ENCODE results near the gene TPP2. TPM values are rescaled to one million over a fixed set of nuclear protein-coding genes. Genes with fewer than 3 reads are reported as not detected.

The TPP2 gene
- polyA plus RNA-seq (2013): 94.2 TPM

DNA sequence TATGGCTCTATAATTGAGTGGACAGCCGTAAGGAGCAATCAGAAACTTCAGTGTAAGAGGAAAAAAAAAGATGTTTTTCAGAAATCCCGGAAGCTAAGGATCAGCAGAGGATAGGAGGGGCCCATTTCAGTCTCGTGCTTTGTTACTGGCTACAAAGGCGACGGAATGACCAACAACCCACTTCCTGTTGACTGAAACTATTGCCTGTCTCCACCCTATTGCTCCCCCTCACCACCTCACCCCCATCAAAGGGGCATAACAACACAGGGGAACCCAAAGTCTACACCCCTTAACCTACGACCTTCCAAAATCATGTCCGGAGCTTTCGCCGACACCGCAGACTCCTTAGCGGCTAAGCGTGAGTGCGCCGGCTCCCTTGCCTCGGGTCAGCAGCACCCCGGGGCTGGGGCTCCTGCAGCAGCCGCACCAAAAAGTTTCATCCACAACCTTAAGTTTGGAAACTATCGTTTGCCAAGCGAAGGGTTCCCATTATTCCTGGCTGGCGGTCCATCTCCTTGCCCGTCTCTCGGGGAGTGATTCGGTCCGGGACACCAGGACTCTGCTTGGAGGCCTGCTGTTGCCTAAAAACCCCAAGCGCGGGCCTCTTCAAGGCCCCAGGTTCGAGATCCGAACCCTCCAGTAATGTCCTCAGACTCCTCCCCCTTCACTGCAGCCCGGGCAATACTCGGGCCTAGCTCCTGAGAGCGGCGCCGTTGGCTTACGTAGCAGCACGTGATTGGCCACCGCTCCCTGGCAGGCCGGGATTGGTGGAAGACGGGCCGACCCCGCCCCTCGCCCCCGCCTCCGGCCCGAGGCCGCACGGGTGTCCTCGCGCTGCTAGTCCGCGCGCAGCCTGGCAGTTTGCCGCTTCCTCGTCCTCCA is at the start of gene TPP2:
TSS of gene TPP2 (plus strand) at position 840 of the 882 bp plus-strand sequence. CDS start 53 bp downstream, outside the sequence.
- Histone ChIP-seq H3K4me1 (ENCODE audit: control extremely low read depth in 1 of 4, control insufficient read depth in 4 of 4, insufficient read depth in 4 of 4, low read length in 3 of 4) (peaks cover 39 to 62% (median 48%) of the 10 kb centered on the region in 4 experiments), H3K9me3 (ENCODE audit: control extremely low read depth in 1 of 5, control insufficient read depth in 4 of 5, insufficient read depth in 2 of 5, low read depth in 1 of 5, low read length in 4 of 5) (no peaks in the 10 kb centered on the region), H3K36me3 (ENCODE audit: control insufficient read depth in 4 of 4, insufficient read depth in 4 of 4, low read length in 3 of 4) (peaks cover 0 to 14% (median 2%) of the 10 kb centered on the region in 4 experiments), H3K27me3 (replicated peaks in 2 of 5; ENCODE audit: control insufficient read depth in 4 of 5, insufficient read depth in 5 of 5, low read length in 4 of 5) (no peaks in the 10 kb centered on the region), H3K27ac (ENCODE audit: insufficient read depth in 1 of 2, low read depth in 1 of 2, low read length in 2 of 2, poor library complexity in 1 of 2, severe bottlenecking in 2 of 2) (peak within 1 kb of the TSS; percentile 98 to 99), H3K4me3 (ENCODE audit: control insufficient read depth in 1 of 7, extremely low read depth in 1 of 7, insufficient read depth in 4 of 7, low read depth in 2 of 7, low read length in 6 of 7) (peak within 1 kb of the TSS; percentile 87 to 98 (median 94))
- DNase-seq: peak; percentile 98 to 99 (median 99)
- ChIA-PET POLR2A (interaction anchor here (0.5 to 3.1 kb wide), 7 partner anchors 10 to 258 kb away, joined by 3 to 22 read pairs (median 6); partner anchors contain the start of gene ERCC5), CTCF (interaction anchor here (0.8 to 4.9 kb wide), 8 partner anchors 8 to 252 kb away, joined by 3 to 34 read pairs (median 4); no protein-coding TSS in a partner anchor)
- 0% methylated on average over 43 of the region's 53 CpGs for WGBS (ENCODE audit: insufficient coverage)

DNA sequence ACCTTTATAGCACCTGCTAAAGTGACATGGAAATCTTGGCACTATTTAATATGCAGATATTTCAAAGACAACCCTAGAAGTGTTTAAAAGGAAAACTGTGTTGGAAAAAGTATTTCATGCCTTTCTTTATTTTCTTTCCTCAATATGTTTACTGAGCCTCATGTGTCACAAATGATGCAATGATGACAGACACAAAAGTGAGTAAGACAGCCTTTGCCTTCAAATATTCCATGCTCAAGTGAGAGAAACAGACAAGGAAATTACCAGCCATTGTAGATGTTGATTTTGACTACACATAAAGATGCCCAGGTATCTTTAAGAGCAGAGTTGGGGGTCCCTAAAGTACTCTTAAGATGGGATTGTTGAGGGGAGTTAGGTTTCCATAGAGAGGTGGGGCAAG is 48.0 kb upstream of the TPP2 start:
- no peak for DNase-seq
- POLR2A ChIA-PET: no interaction called here

DNA sequence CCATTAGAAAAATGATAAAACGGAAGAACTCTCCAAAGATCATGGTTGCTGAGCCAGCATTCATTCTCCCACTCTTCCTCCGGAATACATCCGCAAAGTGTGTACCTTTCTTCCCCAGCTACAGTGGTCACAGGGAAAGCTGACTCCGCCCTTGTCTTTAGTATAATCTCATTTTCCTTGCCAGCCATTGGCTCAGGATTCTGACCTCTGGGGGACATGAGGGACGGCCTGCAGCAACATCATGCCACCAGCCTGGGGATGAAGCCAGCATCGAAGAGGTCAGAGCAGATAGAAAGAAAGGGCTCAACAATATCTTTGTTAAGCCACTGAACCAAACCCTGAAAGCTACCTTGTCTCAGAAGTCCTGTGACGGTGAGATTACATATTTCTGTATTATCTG is 46.3 kb upstream of the TPP2 start:
- H3K27ac ChIP-seq (ENCODE audit: insufficient read depth in 1 of 2, low read depth in 1 of 2, low read length in 2 of 2, poor library complexity in 1 of 2, severe bottlenecking in 2 of 2): no peak overlapping the region
- no peak for DNase-seq
- CTCF ChIA-PET: no interaction called here
- H3K4me1 ChIP-seq (ENCODE audit: control extremely low read depth in 1 of 4, control insufficient read depth in 4 of 4, insufficient read depth in 4 of 4, low read length in 3 of 4): no peaks in the 10 kb centered on the region
- H3K36me3 ChIP-seq (ENCODE audit: control insufficient read depth in 4 of 4, insufficient read depth in 4 of 4, low read length in 3 of 4): no peaks in the 10 kb centered on the region
- peaks cover 0 to 2% (median 0%) of the 10 kb centered on the region in 5 experiments for H3K27me3 ChIP-seq (replicated peaks in 2 of 5; ENCODE audit: control insufficient read depth in 4 of 5, insufficient read depth in 5 of 5, low read length in 4 of 5)
- 96% methylated on average over 7 of the region's 7 CpGs for WGBS (ENCODE audit: insufficient coverage)
- POLR2A ChIA-PET: no interaction called here
- no peaks in the 10 kb centered on the region for H3K9me3 ChIP-seq (ENCODE audit: control extremely low read depth in 1 of 5, control insufficient read depth in 4 of 5, insufficient read depth in 2 of 5, low read depth in 1 of 5, low read length in 4 of 5)
- H3K4me3 ChIP-seq (ENCODE audit: control insufficient read depth in 1 of 7, extremely low read depth in 1 of 7, insufficient read depth in 4 of 7, low read depth in 2 of 7, low read length in 6 of 7): no peak overlapping the region

More for the DNA sequence above, 48.0 kb upstream of the TPP2 start:
- Histone ChIP-seq H3K9me3 (ENCODE audit: control extremely low read depth in 1 of 5, control insufficient read depth in 4 of 5, insufficient read depth in 2 of 5, low read depth in 1 of 5, low read length in 4 of 5) (peaks cover 0 to 1% (median 0%) of the 10 kb centered on the region in 5 experiments), H3K36me3 (ENCODE audit: control insufficient read depth in 4 of 4, insufficient read depth in 4 of 4, low read length in 3 of 4) (no peaks in the 10 kb centered on the region), H3K27me3 (replicated peaks in 2 of 5; ENCODE audit: control insufficient read depth in 4 of 5, insufficient read depth in 5 of 5, low read length in 4 of 5) (peaks cover 0 to 2% (median 0%) of the 10 kb centered on the region in 5 experiments), H3K4me1 (ENCODE audit: control extremely low read depth in 1 of 4, control insufficient read depth in 4 of 4, insufficient read depth in 4 of 4, low read length in 3 of 4) (no peaks in the 10 kb centered on the region), H3K27ac (ENCODE audit: insufficient read depth in 1 of 2, low read depth in 1 of 2, low read length in 2 of 2, poor library complexity in 1 of 2, severe bottlenecking in 2 of 2) (no peak overlapping the region), H3K4me3 (ENCODE audit: control insufficient read depth in 1 of 7, extremely low read depth in 1 of 7, insufficient read depth in 4 of 7, low read depth in 2 of 7, low read length in 6 of 7) (no peak overlapping the region)
- CTCF ChIA-PET: no interaction called here

DNA sequence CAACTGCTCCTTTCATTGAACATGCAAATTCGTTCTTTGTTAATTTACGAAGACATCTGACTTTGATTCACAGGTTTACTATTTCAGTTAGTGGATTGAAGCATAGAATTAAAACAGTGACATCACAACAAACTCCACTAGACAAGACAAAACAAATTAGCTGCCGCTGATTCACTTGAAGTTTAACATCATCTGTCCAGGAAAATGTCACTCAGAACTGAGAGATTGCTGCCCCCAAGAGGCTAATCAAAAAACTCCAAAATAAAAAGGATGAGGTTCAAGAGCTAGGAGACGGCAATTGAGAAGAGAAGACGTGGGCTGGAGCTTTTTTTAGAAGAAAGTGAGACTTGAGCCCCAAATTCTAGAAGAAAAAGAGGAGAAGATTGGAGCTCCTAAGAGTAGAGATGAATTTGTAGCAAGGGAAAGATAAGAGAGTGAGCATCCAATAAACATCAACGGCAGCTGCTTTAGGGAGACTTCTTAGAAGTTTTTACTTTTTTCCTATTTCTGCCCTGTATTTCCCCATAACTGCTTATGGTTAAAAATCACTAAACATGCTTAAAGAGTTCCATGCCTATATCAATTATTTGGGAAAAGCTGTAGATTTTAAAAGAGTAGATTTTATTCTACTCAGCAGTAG is 40.8 kb upstream of the TPP2 start:
- 4% methylated on average over 3 of the region's 6 CpGs for WGBS (ENCODE audit: insufficient coverage)
- H3K9me3 ChIP-seq (ENCODE audit: control extremely low read depth in 1 of 5, control insufficient read depth in 4 of 5, insufficient read depth in 2 of 5, low read depth in 1 of 5, low read length in 4 of 5): no peaks in the 10 kb centered on the region
- H3K4me3 ChIP-seq (ENCODE audit: control insufficient read depth in 1 of 7, extremely low read depth in 1 of 7, insufficient read depth in 4 of 7, low read depth in 2 of 7, low read length in 6 of 7): no peak overlapping the region
- DNase-seq: peak; percentile 27 to 50 (median 46)
- no peaks in the 10 kb centered on the region for H3K4me1 ChIP-seq (ENCODE audit: control extremely low read depth in 1 of 4, control insufficient read depth in 4 of 4, insufficient read depth in 4 of 4, low read length in 3 of 4)
- H3K36me3 ChIP-seq (ENCODE audit: control insufficient read depth in 4 of 4, insufficient read depth in 4 of 4, low read length in 3 of 4): no peaks in the 10 kb centered on the region
- H3K27ac ChIP-seq (ENCODE audit: insufficient read depth in 1 of 2, low read depth in 1 of 2, low read length in 2 of 2, poor library complexity in 1 of 2, severe bottlenecking in 2 of 2): no peak overlapping the region
- ChIA-PET CTCF (interaction anchor here (1.0 to 4.8 kb wide), 10 partner anchors 8 to 1411 kb away, joined by 3 to 23 read pairs (median 4); no protein-coding TSS in a partner anchor), POLR2A (no interaction called here)
- H3K27me3 ChIP-seq (replicated peaks in 2 of 5; ENCODE audit: control insufficient read depth in 4 of 5, insufficient read depth in 5 of 5, low read length in 4 of 5): no peaks in the 10 kb centered on the region

DNA sequence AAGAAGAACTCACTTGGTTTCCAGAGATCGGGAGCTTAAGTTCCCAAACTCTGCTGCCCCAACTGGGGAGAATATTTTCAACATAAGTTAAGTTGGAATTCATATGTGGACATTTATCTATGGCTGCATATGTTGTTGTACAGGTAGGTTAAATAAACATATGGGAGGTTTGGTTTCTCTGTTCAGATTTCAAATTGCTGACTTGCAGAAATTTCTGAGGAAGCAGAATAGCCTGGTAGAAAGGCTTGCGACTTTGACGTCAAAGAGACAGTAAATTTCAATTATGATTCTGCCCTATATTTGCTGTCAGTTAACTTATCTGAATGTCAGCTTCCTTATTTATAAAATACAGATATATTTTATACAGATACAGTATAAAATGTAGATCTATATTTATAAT is 40.0 kb upstream of the TPP2 start:
- Histone ChIP-seq H3K27ac (ENCODE audit: insufficient read depth in 1 of 2, low read depth in 1 of 2, low read length in 2 of 2, poor library complexity in 1 of 2, severe bottlenecking in 2 of 2) (no peak overlapping the region), H3K4me1 (ENCODE audit: control extremely low read depth in 1 of 4, control insufficient read depth in 4 of 4, insufficient read depth in 4 of 4, low read length in 3 of 4) (no peaks in the 10 kb centered on the region), H3K9me3 (ENCODE audit: control extremely low read depth in 1 of 5, control insufficient read depth in 4 of 5, insufficient read depth in 2 of 5, low read depth in 1 of 5, low read length in 4 of 5) (no peaks in the 10 kb centered on the region), H3K27me3 (replicated peaks in 2 of 5; ENCODE audit: control insufficient read depth in 4 of 5, insufficient read depth in 5 of 5, low read length in 4 of 5) (no peaks in the 10 kb centered on the region), H3K36me3 (ENCODE audit: control insufficient read depth in 4 of 4, insufficient read depth in 4 of 4, low read length in 3 of 4) (no peaks in the 10 kb centered on the region), H3K4me3 (ENCODE audit: control insufficient read depth in 1 of 7, extremely low read depth in 1 of 7, insufficient read depth in 4 of 7, low read depth in 2 of 7, low read length in 6 of 7) (no peak overlapping the region)
- ChIA-PET POLR2A (no interaction called here), CTCF (interaction anchor here (1.4 to 4.8 kb wide), 4 partner anchors 10 to 1412 kb away, joined by 4 to 23 read pairs (median 5); no protein-coding TSS in a partner anchor)
- DNase-seq: no peak
- WGBS (ENCODE audit: insufficient coverage): no CpG with 5 or more reads among the region's 3 CpGs

DNA sequence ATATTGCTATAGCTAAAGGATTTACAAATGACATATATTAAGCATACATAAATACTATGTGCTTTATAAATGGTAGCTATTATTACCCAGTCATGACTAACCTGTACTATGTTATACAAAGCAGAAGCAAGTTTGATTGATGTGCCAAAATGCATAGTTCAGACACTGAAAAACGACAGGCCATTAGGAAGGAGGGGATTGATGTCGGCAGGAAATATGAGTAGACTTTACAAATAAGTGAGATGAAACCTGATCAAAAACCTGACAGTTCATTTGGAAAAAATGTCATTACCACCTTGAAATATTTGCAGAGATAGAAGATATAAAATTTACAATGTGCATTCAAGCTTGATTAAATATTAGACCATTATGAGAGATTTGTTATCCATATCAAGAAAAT is 38.8 kb upstream of the TPP2 start:
- CTCF ChIA-PET: interaction anchor here (0.5 to 4.8 kb wide), 4 partner anchors 8 to 1413 kb away, joined by 3 to 23 read pairs (median 4); no protein-coding TSS in a partner anchor
- H3K27ac ChIP-seq (ENCODE audit: insufficient read depth in 1 of 2, low read depth in 1 of 2, low read length in 2 of 2, poor library complexity in 1 of 2, severe bottlenecking in 2 of 2): no peak overlapping the region
- H3K4me3 ChIP-seq (ENCODE audit: control insufficient read depth in 1 of 7, extremely low read depth in 1 of 7, insufficient read depth in 4 of 7, low read depth in 2 of 7, low read length in 6 of 7): no peak overlapping the region
- H3K27me3 ChIP-seq (replicated peaks in 2 of 5; ENCODE audit: control insufficient read depth in 4 of 5, insufficient read depth in 5 of 5, low read length in 4 of 5): no peaks in the 10 kb centered on the region
- POLR2A ChIA-PET: no interaction called here
- DNase-seq: no peak
- WGBS (ENCODE audit: insufficient coverage): 57% methylated on average over 2 of the region's 2 CpGs
- no peaks in the 10 kb centered on the region for H3K36me3 ChIP-seq (ENCODE audit: control insufficient read depth in 4 of 4, insufficient read depth in 4 of 4, low read length in 3 of 4)
- no peaks in the 10 kb centered on the region for H3K4me1 ChIP-seq (ENCODE audit: control extremely low read depth in 1 of 4, control insufficient read depth in 4 of 4, insufficient read depth in 4 of 4, low read length in 3 of 4)
- H3K9me3 ChIP-seq (ENCODE audit: control extremely low read depth in 1 of 5, control insufficient read depth in 4 of 5, insufficient read depth in 2 of 5, low read depth in 1 of 5, low read length in 4 of 5): no peaks in the 10 kb centered on the region

All from common myeloid progenitor, CD34-positive (primary cell).